Neural cell (in vitro differentiated cells): ENCODE results near the gene COL20A1. TPM values are rescaled to one million over a fixed set of nuclear protein-coding genes. Genes with fewer than 3 reads are reported as not detected.

Experiments used
- H2AFZ ChIP-seq: fragments of 200-600, 300-800 bp; sonication (generic), shearing (Covaris generic); 2 replicates; pipeline ENCODE4 v1.6.0; 2014; ENCODE audit warnings: low read depth, mild to moderate bottlenecking, antibody characterized with exemption, low read length, moderate library complexity
- H3F3A ChIP-seq: fragments of 200-600 bp; shearing (Covaris generic); 2 replicates; pipeline ENCODE4 v1.6.1; 2016; ENCODE audit warnings: mild to moderate bottlenecking, moderate library complexity, mixed read lengths, antibody characterized with exemption, low read length; ENCODE audit not compliant: insufficient read depth, poor library complexity, severe bottlenecking
- H3K27ac ChIP-seq: fragments of 200-600, 300-800 bp; sonication (generic), shearing (Covaris generic); 2 replicates; pipeline ENCODE4 v1.5.1; 2014; ENCODE audit warnings: mild to moderate bottlenecking, low read length, moderate library complexity
- H3K27me3 ChIP-seq: fragments of 300-800, 200-600 bp; sonication (generic), shearing (Covaris generic); 2 replicates; pipeline ENCODE4 v1.6.0; 2014; ENCODE audit warnings: mild to moderate bottlenecking, low read depth, low read length, moderate library complexity; ENCODE audit not compliant: insufficient read depth
- H3K36me3 ChIP-seq: fragments of 300-800, 200-600 bp; sonication (generic), shearing (Covaris generic); 2 replicates; pipeline ENCODE4 v1.5.1; 2014; ENCODE audit warnings: mild to moderate bottlenecking, antibody characterized with exemption, low read length, moderate library complexity; ENCODE audit not compliant: insufficient read depth
- H3K4me2 ChIP-seq: fragments of 300-800, 200-600 bp; sonication (generic), shearing (Covaris generic); 2 replicates; pipeline ENCODE4 v1.6.0; 2014; ENCODE audit warnings: mild to moderate bottlenecking, low read length
- H3K4me3 ChIP-seq: fragments of 300-800, 200-600 bp; sonication (generic), shearing (Covaris generic); 2 replicates; pipeline ENCODE4 v1.5.1; 2014; ENCODE audit warnings: mild to moderate bottlenecking, low read length, moderate library complexity
- H3K79me2 ChIP-seq: fragments of 200-600 bp; shearing (Covaris generic); replicated peaks from 2 replicates; pipeline ENCODE4 v1.6.0; 2014; ENCODE audit warnings: mild to moderate bottlenecking, low read length, moderate library complexity; ENCODE audit not compliant: insufficient read depth
- H3K9ac ChIP-seq: fragments of 300-800, 200-600 bp; sonication (generic), shearing (Covaris generic); 2 replicates; pipeline ENCODE4 v1.6.1; 2016; ENCODE audit warnings: mild to moderate bottlenecking, low read length, mixed read lengths
- H3K9me2 ChIP-seq: fragments of 200-600 bp; shearing (Covaris generic); 2 replicates; pipeline ENCODE4 v1.6.1; 2016; ENCODE audit warnings: mild to moderate bottlenecking, low read length, mixed read lengths; ENCODE audit not compliant: insufficient read depth
- H3K9me3 ChIP-seq: fragments of 200-600, 300-800 bp; sonication (generic), shearing (Covaris generic); 2 replicates; pipeline ENCODE4 v1.6.1; 2016; ENCODE audit warnings: mild to moderate bottlenecking, mixed run types, low read length, moderate library complexity, mixed read lengths
- H4K20me1 ChIP-seq: fragments of 200-600 bp; shearing (Covaris generic); 2 replicates; pipeline ENCODE4 v1.6.1; 2016; ENCODE audit warnings: mild to moderate bottlenecking, mixed run types; ENCODE audit not compliant: insufficient read depth
- EP300 ChIP-seq: fragments of 450-650 bp; conservative IDR thresholded peaks from 2 replicates; pipeline ENCODE4 v1.6.1; 2014; ENCODE audit warnings: antibody characterized with exemption, mild to moderate bottlenecking, moderate library complexity; ENCODE audit not compliant: poor library complexity, severe bottlenecking
- EZH2 ChIP-seq: fragments of 200-600, 300-800 bp; shearing (Covaris generic), sonication (generic); IDR thresholded peaks from 2 replicates; pipeline ENCODE4 v1.6.1; 2014; ENCODE audit warnings: antibody characterized with exemption, low read length, borderline replicate concordance, mild to moderate bottlenecking; ENCODE audit not compliant: insufficient read depth, poor library complexity, severe bottlenecking
- MXI1 ChIP-seq: fragments of 450-650 bp; conservative IDR thresholded peaks from 2 replicates; pipeline ENCODE4 v1.6.1; 2014; ENCODE audit warnings: antibody characterized with exemption, mild to moderate bottlenecking; ENCODE audit not compliant: poor library complexity, severe bottlenecking
- POLR2AphosphoS5 ChIP-seq: IDR thresholded peaks from 2 replicates; pipeline ENCODE4 v1.6.1; 2012
- RAD21 ChIP-seq: fragments of 450-650 bp; conservative IDR thresholded peaks from 2 replicates; pipeline ENCODE4 v1.6.1; 2014; ENCODE audit warnings: antibody characterized with exemption, mild to moderate bottlenecking, moderate library complexity
- SMC3 ChIP-seq: fragments of 450-650 bp; conservative IDR thresholded peaks from 2 replicates; pipeline ENCODE4 v1.6.1; 2014; ENCODE audit warnings: antibody characterized with exemption, mild to moderate bottlenecking, moderate library complexity; ENCODE audit not compliant: poor library complexity
- TAF1 ChIP-seq: IDR thresholded peaks from 2 replicates; pipeline ENCODE4 v1.6.1; 2012; ENCODE audit warnings: low read depth
- polyA plus RNA-seq: library from polyadenylated mRNA; depleted of rRNA; stranded (reverse); fragments of >200 nt; gene quantifications from 2 replicates; pipeline ENCODE4 v1.2.3, GENCODE V29; 2014
- TF ChIP-seq, protein P1 (sequence below): fragments of 450-650 bp; IDR thresholded peaks from 2 replicates; pipeline ENCODE4 v1.5.1; 2014; ENCODE audit warnings: antibody characterized with exemption, mild to moderate bottlenecking, moderate library complexity; ENCODE audit not compliant: poor library complexity, severe bottlenecking
- TF ChIP-seq, protein P2 (sequence below): IDR thresholded peaks from 2 replicates; pipeline ENCODE4 v1.6.1; 2012; ENCODE audit warnings: borderline replicate concordance

Gene COL20A1
- polyA plus RNA-seq, 1 donor from 2014 or later, result 1.1 TPM

DNA sequence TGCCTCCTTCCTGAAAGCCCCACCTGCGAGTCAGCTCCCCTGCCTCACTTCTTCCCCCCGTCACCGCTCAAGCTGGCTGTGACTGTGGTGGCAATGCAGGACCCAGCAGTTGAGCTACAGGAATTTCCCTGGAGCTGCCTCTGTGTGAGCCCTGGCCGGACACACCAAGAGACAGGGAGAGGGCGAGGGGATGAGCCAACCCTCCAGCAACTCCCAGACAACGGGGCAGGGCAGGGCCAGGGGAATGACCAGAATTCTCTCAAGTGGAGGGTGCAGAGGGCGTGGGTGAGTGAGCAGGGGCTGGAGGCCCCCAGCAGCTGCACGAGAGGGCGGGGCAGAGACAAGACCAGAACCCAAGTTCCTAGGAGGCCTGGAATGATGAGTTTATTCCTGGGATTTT lies 25.3 kb upstream of the COL20A1 start:
- Histone ChIP-seq H3K4me2 (no peak overlapping the region), H2AFZ (no peak overlapping the region), H3K27ac (no peak overlapping the region), H3K36me3 (no peaks in the 10 kb centered on the region), H3K79me2 (peaks cover 7% of the 10 kb centered on the region), H3K9me2 (no peaks in the 10 kb centered on the region), H4K20me1 (no peaks in the 10 kb centered on the region), H3K4me3 (no peak overlapping the region), H3F3A (no peaks in the 10 kb centered on the region), H3K9me3 (no peaks in the 10 kb centered on the region), H3K27me3 (no peaks in the 10 kb centered on the region), H3K9ac (no peak overlapping the region)
- TF ChIP-seq TAF1 (no peak), POLR2AphosphoS5 (no peak), MXI1 (no peak), EP300 (no peak), RAD21 (no peak), EZH2 (no peak), SMC3 (no peak)
- TF ChIP-seq, protein P1, sequence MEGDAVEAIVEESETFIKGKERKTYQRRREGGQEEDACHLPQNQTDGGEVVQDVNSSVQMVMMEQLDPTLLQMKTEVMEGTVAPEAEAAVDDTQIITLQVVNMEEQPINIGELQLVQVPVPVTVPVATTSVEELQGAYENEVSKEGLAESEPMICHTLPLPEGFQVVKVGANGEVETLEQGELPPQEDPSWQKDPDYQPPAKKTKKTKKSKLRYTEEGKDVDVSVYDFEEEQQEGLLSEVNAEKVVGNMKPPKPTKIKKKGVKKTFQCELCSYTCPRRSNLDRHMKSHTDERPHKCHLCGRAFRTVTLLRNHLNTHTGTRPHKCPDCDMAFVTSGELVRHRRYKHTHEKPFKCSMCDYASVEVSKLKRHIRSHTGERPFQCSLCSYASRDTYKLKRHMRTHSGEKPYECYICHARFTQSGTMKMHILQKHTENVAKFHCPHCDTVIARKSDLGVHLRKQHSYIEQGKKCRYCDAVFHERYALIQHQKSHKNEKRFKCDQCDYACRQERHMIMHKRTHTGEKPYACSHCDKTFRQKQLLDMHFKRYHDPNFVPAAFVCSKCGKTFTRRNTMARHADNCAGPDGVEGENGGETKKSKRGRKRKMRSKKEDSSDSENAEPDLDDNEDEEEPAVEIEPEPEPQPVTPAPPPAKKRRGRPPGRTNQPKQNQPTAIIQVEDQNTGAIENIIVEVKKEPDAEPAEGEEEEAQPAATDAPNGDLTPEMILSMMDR, result no peak
- TF ChIP-seq, protein P2, sequence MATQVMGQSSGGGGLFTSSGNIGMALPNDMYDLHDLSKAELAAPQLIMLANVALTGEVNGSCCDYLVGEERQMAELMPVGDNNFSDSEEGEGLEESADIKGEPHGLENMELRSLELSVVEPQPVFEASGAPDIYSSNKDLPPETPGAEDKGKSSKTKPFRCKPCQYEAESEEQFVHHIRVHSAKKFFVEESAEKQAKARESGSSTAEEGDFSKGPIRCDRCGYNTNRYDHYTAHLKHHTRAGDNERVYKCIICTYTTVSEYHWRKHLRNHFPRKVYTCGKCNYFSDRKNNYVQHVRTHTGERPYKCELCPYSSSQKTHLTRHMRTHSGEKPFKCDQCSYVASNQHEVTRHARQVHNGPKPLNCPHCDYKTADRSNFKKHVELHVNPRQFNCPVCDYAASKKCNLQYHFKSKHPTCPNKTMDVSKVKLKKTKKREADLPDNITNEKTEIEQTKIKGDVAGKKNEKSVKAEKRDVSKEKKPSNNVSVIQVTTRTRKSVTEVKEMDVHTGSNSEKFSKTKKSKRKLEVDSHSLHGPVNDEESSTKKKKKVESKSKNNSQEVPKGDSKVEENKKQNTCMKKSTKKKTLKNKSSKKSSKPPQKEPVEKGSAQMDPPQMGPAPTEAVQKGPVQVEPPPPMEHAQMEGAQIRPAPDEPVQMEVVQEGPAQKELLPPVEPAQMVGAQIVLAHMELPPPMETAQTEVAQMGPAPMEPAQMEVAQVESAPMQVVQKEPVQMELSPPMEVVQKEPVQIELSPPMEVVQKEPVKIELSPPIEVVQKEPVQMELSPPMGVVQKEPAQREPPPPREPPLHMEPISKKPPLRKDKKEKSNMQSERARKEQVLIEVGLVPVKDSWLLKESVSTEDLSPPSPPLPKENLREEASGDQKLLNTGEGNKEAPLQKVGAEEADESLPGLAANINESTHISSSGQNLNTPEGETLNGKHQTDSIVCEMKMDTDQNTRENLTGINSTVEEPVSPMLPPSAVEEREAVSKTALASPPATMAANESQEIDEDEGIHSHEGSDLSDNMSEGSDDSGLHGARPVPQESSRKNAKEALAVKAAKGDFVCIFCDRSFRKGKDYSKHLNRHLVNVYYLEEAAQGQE, result no peak

DNA sequence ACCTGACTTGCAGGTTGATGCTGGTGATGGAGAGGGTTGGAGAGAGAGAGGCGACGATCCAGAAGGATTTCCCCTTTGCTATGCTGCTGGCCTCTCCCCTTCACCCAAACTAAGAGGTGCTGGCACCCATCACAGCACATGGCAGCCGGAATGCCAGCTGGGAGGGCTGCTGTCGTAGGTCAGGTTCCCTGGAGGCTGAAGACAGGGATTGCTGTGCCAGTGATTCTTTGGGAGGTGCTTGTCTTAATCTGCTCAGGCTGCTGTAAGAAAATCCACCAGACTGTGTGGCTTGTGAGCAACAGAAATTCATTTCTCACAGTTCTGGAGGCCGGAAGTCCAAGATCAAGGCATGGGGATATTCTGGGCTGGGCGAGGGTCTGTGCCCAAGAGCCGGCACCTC lies 24.7 kb upstream of the COL20A1 start:
- H2AFZ ChIP-seq, result no peak overlapping the region
- no peaks in the 10 kb centered on the region for H3K27me3 ChIP-seq
- H3K9me2 ChIP-seq, result no peaks in the 10 kb centered on the region
- H3K79me2 ChIP-seq, result peaks cover 12% of the 10 kb centered on the region
- H3K36me3 ChIP-seq, result no peaks in the 10 kb centered on the region
- H3F3A ChIP-seq, result no peaks in the 10 kb centered on the region
- no peaks in the 10 kb centered on the region for H3K9me3 ChIP-seq
- H4K20me1 ChIP-seq, result no peaks in the 10 kb centered on the region
- no peak overlapping the region for H3K27ac ChIP-seq
- no peak overlapping the region for H3K4me2 ChIP-seq
- H3K9ac ChIP-seq, result no peak overlapping the region
- TF ChIP-seq SMC3, result no peak
- no peak for TF ChIP-seq MXI1
- TF ChIP-seq TAF1, result no peak
- TF ChIP-seq EP300, result no peak
- TF ChIP-seq EZH2, result no peak
- no peak for TF ChIP-seq RAD21
- TF ChIP-seq, protein P2, result no peak
- no peak for TF ChIP-seq POLR2AphosphoS5
- TF ChIP-seq, protein P1, result no peak
- H3K4me3 ChIP-seq, result no peak overlapping the region
